IPS-18a (cell line): ENCODE data around the gene NHERF1.

Experiments used
- H3K27ac ChIP-seq: one replicate; pipeline ENCODE4 v1.5.1; 2013; ENCODE audit warnings: low read length
- H3K27me3 ChIP-seq: one replicate; pipeline ENCODE4 v1.6.1; 2013; ENCODE audit warnings: mild to moderate bottlenecking, low read length; ENCODE audit not compliant: control insufficient read depth, insufficient read depth
- H3K36me3 ChIP-seq: one replicate; pipeline ENCODE4 v1.6.1; 2013; ENCODE audit warnings: low read depth, low read length; ENCODE audit not compliant: control insufficient read depth
- H3K4me1 ChIP-seq: one replicate; pipeline ENCODE4 v1.6.1; 2013; ENCODE audit warnings: low read depth, low read length; ENCODE audit not compliant: control insufficient read depth
- H3K4me3 ChIP-seq: one replicate; pipeline ENCODE4 v1.5.1; 2013; ENCODE audit warnings: low read length
- H3K9ac ChIP-seq: one replicate; pipeline ENCODE4 v1.6.1; 2013; ENCODE audit warnings: mild to moderate bottlenecking, low read length, moderate library complexity
- H3K9me3 ChIP-seq: one replicate; pipeline ENCODE4 v1.6.1; 2013; ENCODE audit warnings: low read depth, low read length; ENCODE audit not compliant: control insufficient read depth

The NHERF1 gene

DNA sequence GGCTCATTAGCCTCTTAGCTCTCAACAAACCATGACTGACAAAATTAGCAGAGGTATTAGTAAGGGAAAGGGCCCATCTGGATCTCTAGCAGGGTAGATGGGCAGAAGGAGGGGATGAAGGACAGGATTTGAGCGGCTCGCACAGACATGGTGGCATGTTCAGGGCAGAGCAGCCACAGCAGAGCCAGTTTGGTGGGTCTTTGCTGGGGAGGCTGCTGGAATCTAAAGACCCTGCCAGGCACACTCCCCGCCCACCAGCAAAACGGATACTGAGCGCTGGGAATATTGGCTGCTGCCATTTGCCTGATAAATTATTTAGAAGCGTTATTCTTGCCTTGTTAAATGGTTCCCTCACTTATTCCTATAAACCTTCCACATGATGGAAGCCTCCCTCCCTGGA, 48.4 kb downstream of the NHERF1 start:
- H3K36me3 ChIP-seq, result peaks cover 33% of the 10 kb centered on the region
- H3K27ac ChIP-seq, result no peak overlapping the region
- H3K4me3 ChIP-seq, result no peak overlapping the region
- H3K4me1 ChIP-seq, result no peaks in the 10 kb centered on the region
- no peaks in the 10 kb centered on the region for H3K27me3 ChIP-seq
- no peak overlapping the region for H3K9ac ChIP-seq
- H3K9me3 ChIP-seq, result no peaks in the 10 kb centered on the region

DNA sequence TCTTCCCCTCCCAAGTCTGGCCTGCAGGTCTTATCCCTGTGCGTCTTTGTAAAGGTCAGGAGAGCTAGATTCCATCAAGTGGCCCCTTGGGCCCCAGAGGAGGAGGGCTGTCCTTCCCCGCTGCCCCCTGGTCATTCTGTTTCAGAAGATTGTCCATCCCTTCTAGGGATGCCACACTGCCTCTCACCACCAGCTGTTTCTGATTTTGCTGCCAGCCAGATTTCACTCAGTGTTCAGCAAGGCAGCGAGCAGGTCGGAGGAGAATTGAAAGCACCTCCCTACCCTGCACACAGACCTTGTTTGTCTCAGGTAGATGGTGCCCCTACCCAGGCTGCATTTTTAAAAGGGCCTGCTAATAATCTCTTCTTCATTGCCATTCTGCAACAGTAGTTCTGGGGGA, 49.4 kb downstream of the NHERF1 start:
- no peak overlapping the region for H3K9ac ChIP-seq
- H3K36me3 ChIP-seq, result peaks cover 28% of the 10 kb centered on the region
- no peak overlapping the region for H3K4me3 ChIP-seq
- no peaks in the 10 kb centered on the region for H3K4me1 ChIP-seq
- no peaks in the 10 kb centered on the region for H3K27me3 ChIP-seq
- H3K27ac ChIP-seq, result no peak overlapping the region
- H3K9me3 ChIP-seq, result no peaks in the 10 kb centered on the region

DNA sequence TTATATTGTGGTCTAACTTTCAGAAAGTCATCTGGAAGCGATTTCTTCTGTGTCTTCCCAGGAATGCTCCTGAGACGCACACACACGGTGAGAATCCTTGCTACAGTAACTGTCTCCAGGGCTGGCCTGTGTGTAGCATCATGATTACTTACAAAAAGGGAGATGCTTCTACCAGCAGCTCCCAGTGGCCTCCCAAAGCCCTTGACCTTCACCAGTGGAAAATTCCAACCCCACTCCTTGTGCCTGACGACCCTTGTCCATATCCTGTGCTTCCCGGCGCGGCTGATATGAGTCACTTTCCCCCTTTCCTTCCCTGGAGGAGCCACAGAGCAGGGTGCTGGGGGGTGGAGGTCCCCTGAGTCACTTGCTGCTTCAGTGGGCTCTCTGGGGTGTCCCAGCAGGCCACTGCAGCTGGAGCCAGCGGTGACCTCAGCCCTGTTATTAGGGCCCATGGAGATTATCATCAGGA, 49.8 kb downstream of the NHERF1 start:
- Histone ChIP-seq H3K9ac (no peak overlapping the region), H3K9me3 (no peaks in the 10 kb centered on the region), H3K27ac (no peak overlapping the region), H3K4me3 (no peak overlapping the region), H3K4me1 (no peaks in the 10 kb centered on the region), H3K27me3 (no peaks in the 10 kb centered on the region), H3K36me3 (peaks cover 27% of the 10 kb centered on the region)

DNA sequence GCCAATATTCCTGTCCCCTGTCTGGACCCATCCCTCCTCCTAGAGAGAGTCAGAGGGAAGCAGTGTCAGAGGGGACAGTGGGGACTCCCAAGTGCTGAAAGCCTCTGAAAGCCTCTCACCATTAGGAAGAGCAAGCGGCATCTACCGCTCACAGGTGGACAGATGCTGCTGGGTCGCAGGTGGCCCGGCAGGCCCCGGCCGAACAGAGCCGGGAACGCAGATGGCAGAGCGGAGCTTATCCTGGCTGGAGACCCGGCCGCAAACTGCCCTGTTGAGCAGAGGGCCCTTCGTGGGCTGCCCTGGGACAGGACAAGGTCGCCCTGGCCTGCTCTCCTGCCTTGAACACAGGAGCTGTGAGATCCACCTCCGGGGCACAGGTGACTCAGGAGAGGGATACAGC, 50.7 kb downstream of the NHERF1 start:
- Histone ChIP-seq H3K4me1 (no peaks in the 10 kb centered on the region), H3K9me3 (no peaks in the 10 kb centered on the region), H3K27ac (no peak overlapping the region), H3K36me3 (peaks cover 27% of the 10 kb centered on the region), H3K4me3 (no peak overlapping the region), H3K27me3 (no peaks in the 10 kb centered on the region), H3K9ac (no peak overlapping the region)

DNA sequence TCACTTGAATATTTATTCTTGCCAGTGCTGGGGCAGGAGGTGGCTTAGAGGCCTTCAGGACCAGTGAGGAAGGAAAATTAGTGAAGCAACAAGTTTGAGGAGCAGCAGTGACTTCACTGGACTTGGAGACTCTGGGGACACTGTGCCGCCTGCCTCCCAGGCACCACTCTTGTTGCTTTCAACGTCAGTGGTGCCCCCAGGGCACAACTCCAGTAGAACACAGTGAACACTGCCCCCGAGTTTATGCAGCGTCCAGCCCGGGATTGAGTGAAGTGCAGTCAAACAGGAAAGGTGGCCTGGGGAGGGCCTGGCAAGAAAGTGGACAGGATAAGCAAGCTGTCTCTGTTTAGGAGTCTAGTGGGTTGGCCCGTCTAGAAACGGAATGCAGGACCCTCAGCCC, 52.1 kb downstream of the NHERF1 start:
- Histone ChIP-seq H3K9ac (no peak overlapping the region), H3K27me3 (no peaks in the 10 kb centered on the region), H3K36me3 (peaks cover 19% of the 10 kb centered on the region), H3K4me1 (no peaks in the 10 kb centered on the region), H3K27ac (no peak overlapping the region), H3K9me3 (no peaks in the 10 kb centered on the region), H3K4me3 (no peak overlapping the region)

DNA sequence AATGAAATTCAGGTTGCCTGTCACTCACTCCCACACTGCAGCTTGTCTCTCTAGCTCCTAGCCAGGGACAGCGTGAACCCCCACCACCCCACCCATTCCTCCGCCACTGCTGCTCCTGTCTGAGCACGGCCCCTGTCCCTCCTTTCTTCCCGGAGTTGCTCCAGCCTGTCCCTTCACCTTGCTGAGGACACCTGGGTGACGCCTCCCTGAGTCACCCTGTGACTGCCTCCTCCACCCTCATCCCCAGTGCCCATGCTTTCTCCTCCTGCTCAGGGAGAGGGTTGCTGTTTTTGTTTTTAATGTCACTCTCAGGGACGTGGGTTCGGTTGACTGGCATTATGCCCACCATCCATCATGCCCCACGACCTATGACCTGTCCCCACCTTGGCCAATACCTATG, 53.5 kb downstream of the NHERF1 start:
- no peak overlapping the region for H3K4me3 ChIP-seq
- H3K9me3 ChIP-seq, result no peaks in the 10 kb centered on the region
- no peak overlapping the region for H3K27ac ChIP-seq
- H3K36me3 ChIP-seq, result peaks cover 16% of the 10 kb centered on the region
- H3K27me3 ChIP-seq, result no peaks in the 10 kb centered on the region
- H3K9ac ChIP-seq, result no peak overlapping the region
- no peaks in the 10 kb centered on the region for H3K4me1 ChIP-seq

DNA sequence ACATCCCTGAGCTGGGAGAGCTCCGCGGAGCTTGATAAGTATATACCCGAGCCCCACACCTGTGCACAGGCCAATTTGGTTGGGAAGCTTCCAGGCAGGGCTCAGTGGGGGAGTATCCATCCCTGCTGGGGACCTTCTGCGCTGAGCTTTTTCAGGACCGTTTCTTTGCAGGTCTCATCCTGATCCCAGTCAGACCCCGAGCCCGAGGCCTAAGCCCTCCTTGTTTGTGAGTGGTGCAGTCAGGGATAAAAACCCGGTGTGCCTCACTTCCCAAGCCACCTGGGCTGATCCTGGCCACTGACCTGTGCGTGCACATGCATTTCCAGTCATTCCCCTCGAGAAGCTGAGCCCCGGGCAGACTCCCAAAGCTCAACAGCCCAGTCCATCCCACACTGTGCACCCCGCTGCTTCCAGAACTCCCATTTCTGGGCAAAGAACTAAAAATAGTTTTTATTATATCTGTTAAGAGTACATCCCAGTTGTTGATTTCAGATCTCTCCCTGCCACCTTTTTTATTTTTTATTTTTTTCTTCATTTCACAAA, 55.0 kb downstream of the NHERF1 start:
- H3K27me3 ChIP-seq, result no peaks in the 10 kb centered on the region
- no peak overlapping the region for H3K4me3 ChIP-seq
- H3K36me3 ChIP-seq, result peaks cover 9% of the 10 kb centered on the region
- H3K4me1 ChIP-seq, result no peaks in the 10 kb centered on the region
- no peaks in the 10 kb centered on the region for H3K9me3 ChIP-seq
- no peak overlapping the region for H3K27ac ChIP-seq
- no peak overlapping the region for H3K9ac ChIP-seq

DNA sequence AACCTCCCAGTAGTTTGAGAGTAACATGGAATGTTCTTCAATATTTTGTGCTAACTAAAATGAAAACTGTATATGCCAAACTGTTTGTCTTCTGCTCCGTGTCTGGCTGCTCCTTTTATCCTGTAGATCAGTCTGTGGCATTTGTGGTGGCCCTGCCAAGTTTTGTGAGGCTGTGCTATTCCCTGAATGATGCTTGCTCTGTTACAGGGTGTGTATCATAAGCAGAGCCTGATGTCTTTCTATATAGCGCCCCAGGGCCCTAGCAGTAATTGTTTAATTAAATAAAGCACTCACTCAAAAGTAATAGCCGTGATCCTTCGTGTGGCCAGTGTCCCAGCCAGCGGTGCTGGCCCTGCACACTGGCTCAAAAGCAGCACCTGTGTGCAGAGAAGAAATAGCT, 55.5 kb downstream of the NHERF1 start:
- no peaks in the 10 kb centered on the region for H3K9me3 ChIP-seq
- H3K36me3 ChIP-seq, result peaks cover 9% of the 10 kb centered on the region
- H3K4me3 ChIP-seq, result no peak overlapping the region
- no peak overlapping the region for H3K9ac ChIP-seq
- H3K27me3 ChIP-seq, result no peaks in the 10 kb centered on the region
- no peak overlapping the region for H3K27ac ChIP-seq
- no peaks in the 10 kb centered on the region for H3K4me1 ChIP-seq

DNA sequence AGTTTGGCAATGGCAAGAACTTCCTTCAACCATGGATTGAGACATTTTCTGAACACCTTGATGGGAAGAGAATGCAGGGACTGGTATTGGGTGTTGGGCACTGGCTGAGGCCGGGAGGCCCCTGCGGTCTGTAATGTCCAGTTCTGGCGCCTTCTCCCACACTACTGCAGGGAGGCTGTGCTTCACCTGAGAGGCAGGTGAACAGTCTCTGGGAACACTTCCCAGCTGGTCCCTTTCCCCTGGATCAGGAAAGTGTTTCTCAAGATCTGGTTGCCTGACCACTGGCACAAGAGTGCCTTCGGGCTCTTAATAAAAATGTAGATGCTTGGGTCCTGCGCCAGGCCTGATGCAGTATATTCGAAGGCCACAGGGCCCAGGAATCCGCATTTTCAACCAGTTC, 56.3 kb downstream of the NHERF1 start:
- H3K9ac ChIP-seq, result no peak overlapping the region
- H3K36me3 ChIP-seq, result peaks cover 9% of the 10 kb centered on the region

DNA sequence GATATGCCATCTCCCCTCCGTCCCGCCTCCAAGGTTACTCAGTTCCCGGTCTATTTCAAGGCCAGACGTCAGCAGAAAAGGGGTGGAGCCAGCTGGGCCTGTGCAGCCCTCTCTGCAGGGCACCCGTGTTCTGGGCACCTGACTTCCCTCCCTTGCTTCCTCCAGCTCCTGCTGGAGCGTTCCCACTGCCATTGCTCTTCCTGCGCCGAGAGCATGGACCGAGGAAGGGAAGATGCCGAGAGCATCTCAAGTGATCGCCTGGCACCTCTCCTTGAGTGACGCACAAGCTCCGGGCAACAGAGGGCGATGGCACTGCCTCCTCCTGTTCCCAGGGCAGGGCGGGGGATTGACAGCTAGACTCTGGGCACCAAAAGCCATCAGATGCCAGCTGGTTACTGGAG, 57.2 kb downstream of the NHERF1 start:
- Histone ChIP-seq H3K4me3 (no peak overlapping the region), H3K9me3 (no peaks in the 10 kb centered on the region), H3K9ac (no peak overlapping the region), H3K27ac (no peak overlapping the region), H3K27me3 (no peaks in the 10 kb centered on the region), H3K4me1 (no peaks in the 10 kb centered on the region), H3K36me3 (peaks cover 3% of the 10 kb centered on the region)

More for the DNA sequence above, 56.3 kb downstream of the NHERF1 start:
- Histone ChIP-seq H3K27ac (no peak overlapping the region), H3K4me1 (no peaks in the 10 kb centered on the region), H3K4me3 (no peak overlapping the region), H3K27me3 (no peaks in the 10 kb centered on the region), H3K9me3 (no peaks in the 10 kb centered on the region)

DNA sequence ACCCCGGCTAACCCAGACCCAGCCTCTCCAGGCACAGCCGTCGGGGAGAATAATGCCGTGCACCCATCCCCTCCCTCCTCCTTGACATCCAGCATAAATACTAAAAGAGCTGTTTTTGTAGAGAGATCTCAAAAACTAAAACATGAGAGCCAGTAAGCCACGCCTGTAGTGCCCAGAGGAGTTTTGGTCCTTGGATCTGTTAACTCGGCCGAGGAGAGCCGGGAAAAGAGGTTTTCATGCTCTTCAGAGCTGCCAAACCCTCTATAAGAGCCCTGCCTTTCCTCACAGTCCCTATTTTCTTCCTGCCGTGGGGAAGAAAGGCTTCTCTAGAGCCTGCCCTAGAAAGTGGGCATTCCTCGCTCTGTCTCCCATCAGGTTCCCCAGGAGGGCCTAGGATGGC, 57.9 kb downstream of the NHERF1 start:
- no peaks in the 10 kb centered on the region for H3K9me3 ChIP-seq
- no peak overlapping the region for H3K9ac ChIP-seq
- H3K4me1 ChIP-seq, result no peaks in the 10 kb centered on the region
- peaks cover 2% of the 10 kb centered on the region for H3K36me3 ChIP-seq
- H3K27me3 ChIP-seq, result no peaks in the 10 kb centered on the region
- H3K27ac ChIP-seq, result no peak overlapping the region
- no peak overlapping the region for H3K4me3 ChIP-seq

DNA sequence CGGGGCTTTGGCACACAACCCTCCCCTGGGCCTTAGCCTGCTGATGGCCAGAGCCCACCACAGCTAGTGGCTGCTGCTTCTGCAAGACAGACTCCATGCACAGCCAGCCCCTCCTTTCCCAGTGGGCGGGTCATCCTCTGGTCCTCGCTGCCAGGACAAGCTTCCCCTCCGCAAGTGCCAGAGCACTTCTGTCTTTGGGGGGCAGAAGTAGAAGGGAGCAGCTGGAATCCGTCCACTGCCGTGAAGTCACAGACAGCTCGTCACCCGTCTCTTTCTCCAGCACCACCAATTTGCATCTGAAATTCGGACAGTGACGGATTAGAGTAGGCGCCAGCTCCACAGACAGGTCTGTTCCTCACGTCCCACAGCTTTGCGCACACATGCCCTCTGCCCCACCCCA, 59.0 kb downstream of the NHERF1 start:
- Histone ChIP-seq H3K27ac (no peak overlapping the region), H3K9me3 (no peaks in the 10 kb centered on the region), H3K36me3 (peaks cover 2% of the 10 kb centered on the region), H3K9ac (no peak overlapping the region), H3K4me1 (no peaks in the 10 kb centered on the region), H3K4me3 (no peak overlapping the region), H3K27me3 (no peaks in the 10 kb centered on the region)
